Thyroid gland (tissue), 4 donors: ENCODE results near the gene CTDSPL. TPM values are rescaled to one million over a fixed set of nuclear protein-coding genes. Genes with fewer than 3 reads are reported as not detected.

ENCODE experiments used
- DNase-seq, 2 donors: peaks; one replicate each; pipeline ENCODE4 v3.0.0-alpha.2; 2019
- H3K27ac ChIP-seq, 3 donors: fragments of 200-600 bp; sonication (generic); 1 replicate in 2 of 3; 2 replicates in 1 of 3; pipeline ENCODE4 v1.5.1; 2016 to 2019; ENCODE audit warnings: mild to moderate bottlenecking in 1 of 3, moderate library complexity in 1 of 3
- H3K27me3 ChIP-seq: fragments of 200-600 bp; sonication (generic); one replicate; pipeline ENCODE4 v1.5.1; 2019
- H3K36me3 ChIP-seq, 2 donors: fragments of 200-600 bp; sonication (generic); one replicate each; pipeline ENCODE4 v1.5.1; 2016 to 2019
- H3K4me1 ChIP-seq, 2 donors: fragments of 200-600 bp; sonication (generic); one replicate each; pipeline ENCODE4 v1.5.1; 2017 to 2019
- H3K4me3 ChIP-seq, 3 donors: fragments of 200-600 bp; sonication (generic); replicated peaks in 1 of 3; 1 replicate in 2 of 3; 2 replicates in 1 of 3; pipeline ENCODE4 v1.5.1; 2016; ENCODE audit warnings: mild to moderate bottlenecking in 1 of 3
- H3K9me3 ChIP-seq: fragments of 200-600 bp; sonication (generic); one replicate; pipeline ENCODE4 v1.5.1; 2017
- POLR2A ChIP-seq, 2 donors: fragments of 450-650 bp; IDR thresholded peaks; one replicate each; pipeline ENCODE4 v1.6.1; 2017; ENCODE audit warnings: antibody characterized with exemption in 2 of 2, mild to moderate bottlenecking in 2 of 2, moderate library complexity in 1 of 2
- WGBS, 2 donors: methylation state at CpG; one replicate each; pipeline ENCODE4 v1.1.5; 2017; 5-methylcytosine and 5-hydroxymethylcytosine counted together
- intact Hi-C: fragments of 100-400 bp; cut with DNase I; formaldehyde crosslinking; loops from one replicate; pipeline ENCODE4 v1.15.1; 2023
- total RNA-seq, 4 donors: library from RNA; depleted of rRNA; stranded (reverse); fragments of >200 nt; gene quantifications; one replicate each; pipeline ENCODE4 v1.2.3, GENCODE V29; 2016
- TF ChIP-seq, protein P1 (sequence below), 6 experiments: fragments of 200-600 bp in 3 of 6; fragments of 450-650 bp in 3 of 6; sonication (generic) in 3 of 6; IDR thresholded peaks; one replicate each; pipeline ENCODE4 v1.5.1; 2016 to 2019; ENCODE audit warnings: antibody characterized with exemption in 6 of 6, mild to moderate bottlenecking in 2 of 6, inconsistent platforms in 1 of 6, moderate library complexity in 1 of 6

CTDSPL gene
- total RNA-seq, 4 donors from 2014 or later, result 23.6 to 37.9 (median 29.8) TPM

DNA sequence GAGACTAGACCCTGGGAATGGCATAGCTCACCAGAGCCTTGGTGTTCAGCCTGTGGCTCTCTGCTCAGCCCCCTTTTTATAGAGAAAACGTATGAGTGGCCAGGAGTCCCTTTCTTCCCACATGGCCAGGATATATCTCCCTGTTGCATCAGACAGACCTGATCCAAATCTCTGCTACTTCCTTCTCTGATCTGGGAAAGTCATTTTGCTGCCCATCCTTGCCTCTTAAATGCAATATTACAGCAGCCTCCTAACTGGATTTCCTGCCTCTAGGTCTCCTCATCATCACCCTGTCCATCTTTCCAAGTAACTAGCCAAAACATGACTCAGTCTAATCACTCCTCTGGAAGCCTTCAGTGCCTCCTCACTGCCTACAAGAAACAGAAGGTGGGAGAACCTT lies 42.9 kb downstream of the CTDSPL start:
- Histone ChIP-seq H3K27me3 (no peaks in the 10 kb centered on the region), H3K36me3 (no peaks in the 10 kb centered on the region), H3K27ac (no peak overlapping the region), H3K4me1 (peaks cover 14 to 26% of the 10 kb centered on the region in 2 donors), H3K9me3 (no peaks in the 10 kb centered on the region), H3K4me3 (no peak overlapping the region)
- WGBS, 2 donors, result 67% methylated on average over 1 of the region's 1 CpG
- intact Hi-C loops, result no loop called here
- TF ChIP-seq POLR2A (IDR thresholded peaks at IDR 0.05), result no peak
- TF ChIP-seq, protein P1, sequence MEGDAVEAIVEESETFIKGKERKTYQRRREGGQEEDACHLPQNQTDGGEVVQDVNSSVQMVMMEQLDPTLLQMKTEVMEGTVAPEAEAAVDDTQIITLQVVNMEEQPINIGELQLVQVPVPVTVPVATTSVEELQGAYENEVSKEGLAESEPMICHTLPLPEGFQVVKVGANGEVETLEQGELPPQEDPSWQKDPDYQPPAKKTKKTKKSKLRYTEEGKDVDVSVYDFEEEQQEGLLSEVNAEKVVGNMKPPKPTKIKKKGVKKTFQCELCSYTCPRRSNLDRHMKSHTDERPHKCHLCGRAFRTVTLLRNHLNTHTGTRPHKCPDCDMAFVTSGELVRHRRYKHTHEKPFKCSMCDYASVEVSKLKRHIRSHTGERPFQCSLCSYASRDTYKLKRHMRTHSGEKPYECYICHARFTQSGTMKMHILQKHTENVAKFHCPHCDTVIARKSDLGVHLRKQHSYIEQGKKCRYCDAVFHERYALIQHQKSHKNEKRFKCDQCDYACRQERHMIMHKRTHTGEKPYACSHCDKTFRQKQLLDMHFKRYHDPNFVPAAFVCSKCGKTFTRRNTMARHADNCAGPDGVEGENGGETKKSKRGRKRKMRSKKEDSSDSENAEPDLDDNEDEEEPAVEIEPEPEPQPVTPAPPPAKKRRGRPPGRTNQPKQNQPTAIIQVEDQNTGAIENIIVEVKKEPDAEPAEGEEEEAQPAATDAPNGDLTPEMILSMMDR (IDR thresholded peaks at IDR 0.05), result no peak
- DNase-seq, result no peak

DNA sequence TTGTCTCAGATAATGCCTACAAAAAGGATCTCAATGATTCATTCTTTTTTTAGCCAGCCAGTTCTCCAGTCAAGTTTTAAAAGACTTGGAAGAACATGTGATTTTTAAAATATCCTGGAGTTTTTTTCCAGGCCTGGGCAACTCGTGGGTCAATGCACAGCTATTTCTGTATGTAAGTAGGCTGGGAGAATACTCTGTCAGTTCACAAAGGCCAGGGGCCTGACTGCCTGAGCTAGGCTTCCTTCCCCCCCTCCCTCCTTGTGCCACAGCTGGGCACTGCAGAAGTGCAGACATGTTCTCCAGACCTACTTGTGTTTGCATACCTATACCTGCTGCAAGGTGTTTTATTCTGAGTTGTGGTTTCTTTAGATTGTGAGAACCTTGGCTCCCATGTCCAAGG lies 43.7 kb downstream of the CTDSPL start:
- 4 to 7% methylated on average over 1 of the region's 1 CpG for WGBS, 2 donors
- Histone ChIP-seq H3K27ac (peak overlapping the region in 1 of 3 donors; percentile 62), H3K27me3 (no peaks in the 10 kb centered on the region), H3K4me3 (no peak overlapping the region), H3K36me3 (no peaks in the 10 kb centered on the region), H3K4me1 (peaks cover 14 to 26% of the 10 kb centered on the region in 2 donors), H3K9me3 (no peaks in the 10 kb centered on the region)
- TF ChIP-seq, protein P1 (IDR thresholded peaks at IDR 0.05), result no peak
- no peak for TF ChIP-seq POLR2A (IDR thresholded peaks at IDR 0.05)
- intact Hi-C loops, result no loop called here
- peak in 1 of 2 donors; percentile 7 for DNase-seq

DNA sequence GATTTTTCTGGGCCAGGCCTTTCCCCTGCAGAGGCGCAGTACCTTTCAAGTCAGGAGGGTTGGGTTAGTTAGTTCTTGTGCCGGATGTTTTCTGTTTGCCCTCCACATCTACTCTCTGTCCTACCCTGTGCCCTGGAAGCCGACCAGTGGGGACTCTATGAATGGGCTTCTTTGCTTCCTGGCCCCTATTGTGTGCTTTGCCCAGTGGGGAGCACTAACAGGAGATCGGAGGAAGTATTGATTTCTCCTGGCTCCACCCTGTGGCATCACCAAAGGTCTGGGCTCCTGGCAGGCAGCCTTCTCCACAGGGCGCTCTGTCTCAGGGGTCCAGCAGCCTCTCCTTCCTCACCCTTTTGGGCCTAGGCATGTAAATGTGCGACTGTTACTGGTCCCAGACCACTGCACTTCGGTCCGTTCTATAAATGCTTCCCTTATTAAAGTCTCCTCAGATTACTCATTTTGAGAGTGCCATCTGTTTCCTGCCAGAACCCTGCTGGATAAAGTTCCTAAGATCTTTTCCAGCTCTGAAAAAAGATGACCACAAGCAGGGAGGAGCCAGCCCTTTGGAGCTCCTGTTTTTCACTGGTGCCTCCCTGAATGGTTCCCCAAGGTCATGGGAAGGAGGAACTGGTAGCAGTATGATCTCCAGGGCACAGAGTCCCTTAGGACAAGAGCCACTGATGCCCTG lies 44.5 kb downstream of the CTDSPL start:
- intact Hi-C loops, result no loop called here
- Histone ChIP-seq H3K27ac (peak overlapping the region in 2 of 3 donors; percentile 35 to 62), H3K4me1 (peaks cover 14 to 26% of the 10 kb centered on the region in 2 donors), H3K9me3 (no peaks in the 10 kb centered on the region), H3K27me3 (no peaks in the 10 kb centered on the region), H3K4me3 (no peak overlapping the region), H3K36me3 (no peaks in the 10 kb centered on the region)
- no peak for DNase-seq
- 69 to 80% methylated on average over 8 of the region's 8 CpGs for WGBS, 2 donors
- TF ChIP-seq, protein P1 (IDR thresholded peaks at IDR 0.05), result no peak
- no peak for TF ChIP-seq POLR2A (IDR thresholded peaks at IDR 0.05)

DNA sequence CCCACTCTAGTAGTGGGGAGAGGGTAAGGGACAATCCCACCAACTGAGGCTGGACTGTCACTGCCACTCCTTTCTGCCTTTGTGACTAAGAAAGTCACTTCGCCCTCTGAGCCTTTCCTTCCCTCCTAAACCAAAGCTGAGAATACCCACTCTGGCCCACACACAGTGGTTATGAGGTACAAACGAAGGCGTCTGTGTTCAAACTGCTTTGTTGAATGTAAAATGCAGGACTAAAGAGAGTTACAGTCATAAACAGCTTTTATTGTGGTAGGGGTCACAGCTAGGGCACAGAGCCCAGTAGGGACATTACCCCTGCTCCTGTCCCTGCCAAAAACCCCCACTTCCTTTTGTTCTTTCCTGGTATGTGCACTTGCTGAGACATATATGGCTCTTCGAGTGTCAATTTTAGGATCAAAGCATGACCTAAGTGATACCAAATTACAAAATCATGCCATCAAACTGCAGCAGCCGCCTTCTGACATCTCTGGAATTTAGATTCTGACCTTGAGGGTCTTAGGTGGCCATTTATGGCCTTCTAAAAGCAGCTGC lies 45.1 kb downstream of the CTDSPL start:
- no peak for DNase-seq
- Histone ChIP-seq H3K4me3 (no peak overlapping the region), H3K27ac (peak overlapping the region in 2 of 3 donors; percentile 35 to 62), H3K36me3 (no peaks in the 10 kb centered on the region), H3K27me3 (no peaks in the 10 kb centered on the region), H3K4me1 (peaks cover 14 to 26% of the 10 kb centered on the region in 2 donors), H3K9me3 (no peaks in the 10 kb centered on the region)
- no peak for TF ChIP-seq POLR2A (IDR thresholded peaks at IDR 0.05)
- TF ChIP-seq, protein P1 (IDR thresholded peaks at IDR 0.05), result no peak
- WGBS, 2 donors, result 91% methylated on average over 5 of the region's 5 CpGs
- intact Hi-C loops, result no loop called here

DNA sequence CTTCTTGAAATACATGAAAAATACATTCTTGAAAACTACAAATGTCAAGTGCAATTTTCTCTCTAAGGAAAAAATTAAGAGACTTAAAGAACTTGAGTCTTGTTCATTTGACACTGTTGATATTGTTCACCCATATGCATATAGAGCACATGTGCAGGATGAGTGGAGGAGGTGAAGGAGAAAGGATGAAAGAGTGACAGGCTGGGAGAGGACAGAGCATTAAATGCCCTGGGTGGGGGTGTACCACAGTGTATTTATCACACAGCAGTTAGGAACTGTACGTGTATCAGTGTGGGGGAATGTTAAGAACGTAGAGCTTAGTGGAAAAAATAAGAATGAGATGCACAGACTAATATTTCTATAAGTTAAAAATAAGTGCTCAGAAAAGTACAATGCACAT lies 45.7 kb downstream of the CTDSPL start:
- no peak for TF ChIP-seq POLR2A (IDR thresholded peaks at IDR 0.05)
- TF ChIP-seq, protein P1 (IDR thresholded peaks at IDR 0.05), result no peak
- H3K27me3 ChIP-seq, result no peaks in the 10 kb centered on the region
- no peaks in the 10 kb centered on the region for H3K36me3 ChIP-seq
- H3K4me1 ChIP-seq, result peaks cover 14 to 26% of the 10 kb centered on the region in 2 donors
- no peaks in the 10 kb centered on the region for H3K9me3 ChIP-seq
- no peak overlapping the region for H3K4me3 ChIP-seq
- H3K27ac ChIP-seq, result no peak overlapping the region
- WGBS, 2 donors, result 73 to 98% methylated on average over 2 of the region's 2 CpGs
- DNase-seq, result no peak
- intact Hi-C loops, result no loop called here
